Measurements from ENCODE around the gene GABPB2. TPM values are rescaled to one million over a fixed set of nuclear protein-coding genes. Genes with fewer than 3 reads are reported as not detected.
A peak's percentile ranks its signal among the peaks of the same experiment; 100 is the strongest.
"Not testable (repeated sequence)": the region's sequence is repeated elsewhere in the genome, so short reads cannot be mapped to it uniquely, and the experiment has no call there.

Gene GABPB2
- total RNA-seq, 1 donor from 2014 or later: 12.4 TPM

GRCh38 chr1:151067185-151067584, 3.4 kb upstream of the GABPB2 start:
- Mint-ChIP-seq H3K36me3 (ENCODE audit: insufficient read depth) (peaks cover 19% of the 10 kb centered on the region), H3K27me3 (no peaks in the 10 kb centered on the region), H3K9me3 (ENCODE audit: low read depth) (no peaks in the 10 kb centered on the region), H3K4me1 (ENCODE audit: low read depth) (peaks cover 21% of the 10 kb centered on the region), H3K4me3 (ENCODE audit: low read depth) (no peak overlapping the region), H3K27ac (no peak overlapping the region)
- DNase-seq (ENCODE audit: low spot score, unreplicated experiment): no peak
- TF ChIP-seq CTCF (IDR thresholded peaks at IDR 0.05; ENCODE audit: unreplicated experiment): no peak

GRCh38 chr1:151069103-151069486, 1.5 kb upstream of the GABPB2 start:
- H3K27ac Mint-ChIP-seq: peak overlapping the region; percentile 88
- peaks cover 15% of the 10 kb centered on the region for H3K36me3 Mint-ChIP-seq (ENCODE audit: insufficient read depth)
- no peaks in the 10 kb centered on the region for H3K9me3 Mint-ChIP-seq (ENCODE audit: low read depth)
- no peak for DNase-seq (ENCODE audit: low spot score, unreplicated experiment)
- H3K27me3 Mint-ChIP-seq: no peaks in the 10 kb centered on the region
- H3K4me3 Mint-ChIP-seq (ENCODE audit: low read depth): peak overlapping the region; percentile 96
- no peak for TF ChIP-seq CTCF (IDR thresholded peaks at IDR 0.05; ENCODE audit: unreplicated experiment)
- peaks cover 11% of the 10 kb centered on the region for H3K4me1 Mint-ChIP-seq (ENCODE audit: low read depth)

GRCh38 chr1:151072224-151072623, 1.7 kb downstream of the GABPB2 start:
- peak overlapping the region; percentile 96 for H3K4me3 Mint-ChIP-seq (ENCODE audit: low read depth)
- H3K27me3 Mint-ChIP-seq: no peaks in the 10 kb centered on the region
- H3K9me3 Mint-ChIP-seq (ENCODE audit: low read depth): no peaks in the 10 kb centered on the region
- peaks cover 6% of the 10 kb centered on the region for H3K36me3 Mint-ChIP-seq (ENCODE audit: insufficient read depth)
- TF ChIP-seq CTCF (IDR thresholded peaks at IDR 0.05; ENCODE audit: unreplicated experiment): no peak
- no peak for DNase-seq (ENCODE audit: low spot score, unreplicated experiment)
- peaks cover 4% of the 10 kb centered on the region for H3K4me1 Mint-ChIP-seq (ENCODE audit: low read depth)
- H3K27ac Mint-ChIP-seq: no peak overlapping the region

GRCh38 chr1:151085953-151086559, 15.5 kb downstream of the GABPB2 start:
- Mint-ChIP-seq H3K4me3 (ENCODE audit: low read depth) (no peak overlapping the region), H3K4me1 (ENCODE audit: low read depth) (no peaks in the 10 kb centered on the region), H3K9me3 (ENCODE audit: low read depth) (no peaks in the 10 kb centered on the region), H3K36me3 (ENCODE audit: insufficient read depth) (no peaks in the 10 kb centered on the region), H3K27ac (no peak overlapping the region), H3K27me3 (no peaks in the 10 kb centered on the region)
- TF ChIP-seq CTCF (IDR thresholded peaks at IDR 0.05; ENCODE audit: unreplicated experiment): no peak
- no peak for DNase-seq (ENCODE audit: low spot score, unreplicated experiment)

- H3K27me3 Mint-ChIP-seq; H3K27ac Mint-ChIP-seq; H3K4me1 Mint-ChIP-seq (ENCODE audit: low read depth); H3K4me3 Mint-ChIP-seq (ENCODE audit: low read depth); H3K36me3 Mint-ChIP-seq (ENCODE audit: insufficient read depth); H3K9me3 Mint-ChIP-seq (ENCODE audit: low read depth); DNase-seq (ENCODE audit: low spot score, unreplicated experiment): not testable (repeated sequence)
These were observed 26.9 kb downstream of the GABPB2 start for GRCh38 chr1:151097426-151097825.

- Mint-ChIP-seq H3K4me1 (ENCODE audit: low read depth) (no peaks in the 10 kb centered on the region), H3K27ac (no peak overlapping the region), H3K36me3 (ENCODE audit: insufficient read depth) (peaks cover 1% of the 10 kb centered on the region), H3K4me3 (ENCODE audit: low read depth) (no peak overlapping the region), H3K9me3 (ENCODE audit: low read depth) (no peaks in the 10 kb centered on the region), H3K27me3 (no peaks in the 10 kb centered on the region)
- TF ChIP-seq CTCF (IDR thresholded peaks at IDR 0.05; ENCODE audit: unreplicated experiment): no peak
- no peak for DNase-seq (ENCODE audit: low spot score, unreplicated experiment)
These were observed 27.6 kb downstream of the GABPB2 start for GRCh38 chr1:151098126-151098525.
